ENCODE results near the gene MKX.

The MKX gene

GRCh38 chr10:27717861-27718260 lies 27.8 kb downstream of the MKX start:
- Histone ChIP-seq H3K9me2 (replicated peaks; ENCODE audit: low read depth, low read length) (no peaks in the 10 kb centered on the region), H3K4me1 (ENCODE audit: insufficient read depth, low read length, poor library complexity, severe bottlenecking) (peaks cover 49% of the 10 kb centered on the region), H3K9me3 (ENCODE audit: insufficient read depth, low read depth, low read length) (no peaks in the 10 kb centered on the region), H3K4me2 (ENCODE audit: low read depth, low read length, poor library complexity, severe bottlenecking) (no peak overlapping the region), H3K36me3 (ENCODE audit: insufficient read depth, low read length) (no peaks in the 10 kb centered on the region), H4K20me1 (ENCODE audit: insufficient read depth, low read length, poor library complexity, severe bottlenecking) (no peaks in the 10 kb centered on the region), H3K4me3 (ENCODE audit: low read length, poor library complexity, severe bottlenecking) (no peak overlapping the region), H3K9ac (ENCODE audit: low read depth, low read length, poor library complexity, severe bottlenecking) (no peak overlapping the region), H3K79me2 (ENCODE audit: insufficient read depth, low read length) (no peaks in the 10 kb centered on the region), H3K27me3 (ENCODE audit: insufficient read depth, low read length, poor library complexity, severe bottlenecking) (no peaks in the 10 kb centered on the region), H2AFZ (ENCODE audit: low read length) (no peak overlapping the region), H3F3A (ENCODE audit: low read depth) (0 out of 2 replicates have a peak, but pooled peaks cover 3% of the 10 kb centered on the region)
- no peak for TF ChIP-seq EZH2phosphoT487 (IDR thresholded peaks at IDR 0.05; ENCODE audit: borderline replicate concordance)
- no peak for TF ChIP-seq CTCF (conservative IDR thresholded peaks at IDR 0.05; ENCODE audit: low read length)

- Histone ChIP-seq H3K4me3 (ENCODE audit: low read length, poor library complexity, severe bottlenecking) (no peak overlapping the region), H3K9me2 (replicated peaks; ENCODE audit: low read depth, low read length) (no peaks in the 10 kb centered on the region), H3K4me2 (ENCODE audit: low read depth, low read length, poor library complexity, severe bottlenecking) (no peak overlapping the region), H3K36me3 (ENCODE audit: insufficient read depth, low read length) (no peaks in the 10 kb centered on the region), H3K79me2 (ENCODE audit: insufficient read depth, low read length) (no peaks in the 10 kb centered on the region), H4K20me1 (ENCODE audit: insufficient read depth, low read length, poor library complexity, severe bottlenecking) (no peaks in the 10 kb centered on the region), H2AFZ (ENCODE audit: low read length) (0 out of 2 replicates have a peak overlapping the region, but pooled peaks have one; percentile 30), H3K27me3 (ENCODE audit: insufficient read depth, low read length, poor library complexity, severe bottlenecking) (no peaks in the 10 kb centered on the region), H3K9me3 (ENCODE audit: insufficient read depth, low read depth, low read length) (no peaks in the 10 kb centered on the region), H3K4me1 (ENCODE audit: insufficient read depth, low read length, poor library complexity, severe bottlenecking) (peaks cover 43% of the 10 kb centered on the region), H3K9ac (ENCODE audit: low read depth, low read length, poor library complexity, severe bottlenecking) (no peak overlapping the region), H3F3A (ENCODE audit: low read depth) (0 out of 2 replicates have a peak, but pooled peaks cover 3% of the 10 kb centered on the region)
- no peak for TF ChIP-seq CTCF (conservative IDR thresholded peaks at IDR 0.05; ENCODE audit: low read length)
These were observed 28.4 kb downstream of the MKX start for GRCh38 chr10:27717224-27717623.

- no peak for TF ChIP-seq EZH2phosphoT487 (IDR thresholded peaks at IDR 0.05; ENCODE audit: borderline replicate concordance)
- no peak for TF ChIP-seq CTCF (conservative IDR thresholded peaks at IDR 0.05; ENCODE audit: low read length)
- Histone ChIP-seq H3K9ac (ENCODE audit: low read depth, low read length, poor library complexity, severe bottlenecking) (peak overlapping the region; percentile 6), H3F3A (ENCODE audit: low read depth) (0 out of 2 replicates have a peak, but pooled peaks cover 3% of the 10 kb centered on the region), H3K79me2 (ENCODE audit: insufficient read depth, low read length) (no peaks in the 10 kb centered on the region), H3K36me3 (ENCODE audit: insufficient read depth, low read length) (no peaks in the 10 kb centered on the region), H3K9me3 (ENCODE audit: insufficient read depth, low read depth, low read length) (no peaks in the 10 kb centered on the region), H3K4me1 (ENCODE audit: insufficient read depth, low read length, poor library complexity, severe bottlenecking) (peaks cover 40% of the 10 kb centered on the region), H2AFZ (ENCODE audit: low read length) (peak overlapping the region; percentile 30; the same call in 1 of the 2 replicates), H4K20me1 (ENCODE audit: insufficient read depth, low read length, poor library complexity, severe bottlenecking) (no peaks in the 10 kb centered on the region), H3K4me2 (ENCODE audit: low read depth, low read length, poor library complexity, severe bottlenecking) (no peak overlapping the region), H3K9me2 (replicated peaks; ENCODE audit: low read depth, low read length) (no peaks in the 10 kb centered on the region), H3K4me3 (ENCODE audit: low read length, poor library complexity, severe bottlenecking) (no peak overlapping the region), H3K27me3 (ENCODE audit: insufficient read depth, low read length, poor library complexity, severe bottlenecking) (no peaks in the 10 kb centered on the region)
These were observed 29.1 kb downstream of the MKX start for GRCh38 chr10:27716521-27716920.
